Activated B cell treated with CpG ODN at 0.5 μM for 24 hours (primary cell): ENCODE data around the gene SLC9B1. TPM values are rescaled to one million over a fixed set of nuclear protein-coding genes. Genes with fewer than 3 reads are reported as not detected.
"Not testable (repeated sequence)": the region's sequence is repeated elsewhere in the genome, so short reads cannot be mapped to it uniquely, and the experiment has no call there.

Experiments
- ATAC-seq: fragments of 200-7000 bp; cut with Tn5 transposase; one replicate; pipeline ENCODE4 v1.10.0; 2021; ENCODE audit warnings: low read depth, mild to moderate bottlenecking, moderate library complexity
- CTCF ChIA-PET: fragments of 350-600 bp; sonication (Branson Sonifier 250); formaldehyde crosslinking; loops from one replicate; lab custom pipeline; 2021; ENCODE audit warnings: antibody characterized with exemption; lab: Charles Lee
- POLR2A ChIA-PET: fragments of 350-600 bp; sonication (Branson Sonifier 250); formaldehyde crosslinking; loops from one replicate; lab custom pipeline; 2021; ENCODE audit warnings: antibody characterized with exemption; lab: Charles Lee
- DNase-seq: peaks from one replicate; pipeline ENCODE4 v3.0.0; 2022
- H3K27ac Mint-ChIP-seq: one replicate; pipeline ENCODE4 v1.8.0; 2020; ENCODE audit warnings: mixed read lengths
- H3K27me3 Mint-ChIP-seq: one replicate; pipeline ENCODE4 v1.8.0; 2021; ENCODE audit warnings: mixed read lengths
- H3K36me3 Mint-ChIP-seq: one replicate; pipeline ENCODE4 v1.8.0; 2021; ENCODE audit warnings: low read depth, mixed read lengths
- H3K4me1 Mint-ChIP-seq: one replicate; pipeline ENCODE4 v1.8.0; 2021; ENCODE audit warnings: mixed read lengths
- H3K4me3 Mint-ChIP-seq: one replicate; pipeline ENCODE4 v1.8.0; 2020; ENCODE audit warnings: mild to moderate bottlenecking, mixed read lengths
- H3K9me3 Mint-ChIP-seq: one replicate; pipeline ENCODE4 v1.8.0; 2020; ENCODE audit warnings: mixed read lengths
- intact Hi-C: fragments of 100-400 bp; cut with micrococcal nuclease; formaldehyde crosslinking; loops from one replicate; pipeline ENCODE4 v1.15.1; 2024
- total RNA-seq: library from RNA; stranded (reverse); gene quantifications from 2 replicates; pipeline ENCODE4 v1.2.3, GENCODE V29; 2022
- TF ChIP-seq, protein P1 (sequence below): fragments of 200-600 bp; IDR thresholded peaks from one replicate; pipeline ENCODE4 v1.8.0; 2022; ENCODE audit warnings: antibody characterized with exemption, mild to moderate bottlenecking

SLC9B1 gene
- total RNA-seq, 1 donor from 2014 or later: 2.5 TPM

DNA sequence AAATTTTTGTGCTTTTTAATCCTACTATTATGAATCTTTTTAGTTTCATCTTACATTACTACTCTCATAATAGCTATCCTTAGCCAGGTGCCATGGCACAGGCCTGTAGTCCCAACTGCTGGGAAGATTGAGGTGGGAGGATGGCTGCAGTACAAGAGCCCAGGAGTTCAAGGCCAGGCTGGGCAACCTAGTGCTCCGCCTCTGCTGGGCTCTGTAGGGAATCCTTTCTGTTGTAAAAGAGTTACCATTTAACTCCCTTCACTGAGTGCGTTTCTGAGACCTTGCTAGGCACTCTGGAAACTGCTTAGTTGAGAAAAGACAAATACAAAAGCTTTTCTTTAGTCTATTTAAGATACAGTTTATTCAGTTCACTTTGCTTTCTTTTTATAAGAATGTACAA lies 130.9 kb downstream of the SLC9B1 start:
- CTCF ChIA-PET, H3K27me3 Mint-ChIP-seq, DNase-seq, H3K27ac Mint-ChIP-seq, intact Hi-C loops, H3K36me3 Mint-ChIP-seq, H3K4me1 Mint-ChIP-seq, ATAC-seq, H3K9me3 Mint-ChIP-seq, POLR2A ChIA-PET, H3K4me3 Mint-ChIP-seq: not testable (repeated sequence)

DNA sequence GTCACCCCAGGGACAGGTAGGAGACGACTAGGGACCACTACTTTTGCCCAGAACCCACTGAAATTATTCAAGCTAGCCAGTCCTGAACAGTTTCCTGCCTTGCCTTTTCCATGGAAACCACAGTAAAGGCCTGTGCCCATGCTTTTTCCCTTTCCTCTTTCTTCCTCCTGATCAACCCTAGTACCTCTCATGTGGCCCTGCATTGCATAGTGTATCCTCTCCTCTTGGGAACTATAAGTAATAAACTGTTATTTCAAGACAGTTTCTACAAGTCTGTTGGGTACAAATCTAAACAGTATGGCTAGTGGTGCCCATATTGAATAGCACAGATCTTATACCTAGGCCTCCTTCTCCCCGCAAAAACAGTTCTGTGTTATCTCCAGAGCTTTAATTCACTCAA lies 136.2 kb downstream of the SLC9B1 start:
- ChIA-PET CTCF (no interaction called here), POLR2A (no interaction called here)
- Mint-ChIP-seq H3K4me3 (no peak overlapping the region), H3K9me3 (no peaks in the 10 kb centered on the region), H3K27ac (no peak overlapping the region), H3K36me3 (peaks cover 17% of the 10 kb centered on the region), H3K27me3 (no peaks in the 10 kb centered on the region), H3K4me1 (no peaks in the 10 kb centered on the region)
- ATAC-seq (no peak), DNase-seq (no peak)
- intact Hi-C loops: no loop called here
- TF ChIP-seq, protein P1, sequence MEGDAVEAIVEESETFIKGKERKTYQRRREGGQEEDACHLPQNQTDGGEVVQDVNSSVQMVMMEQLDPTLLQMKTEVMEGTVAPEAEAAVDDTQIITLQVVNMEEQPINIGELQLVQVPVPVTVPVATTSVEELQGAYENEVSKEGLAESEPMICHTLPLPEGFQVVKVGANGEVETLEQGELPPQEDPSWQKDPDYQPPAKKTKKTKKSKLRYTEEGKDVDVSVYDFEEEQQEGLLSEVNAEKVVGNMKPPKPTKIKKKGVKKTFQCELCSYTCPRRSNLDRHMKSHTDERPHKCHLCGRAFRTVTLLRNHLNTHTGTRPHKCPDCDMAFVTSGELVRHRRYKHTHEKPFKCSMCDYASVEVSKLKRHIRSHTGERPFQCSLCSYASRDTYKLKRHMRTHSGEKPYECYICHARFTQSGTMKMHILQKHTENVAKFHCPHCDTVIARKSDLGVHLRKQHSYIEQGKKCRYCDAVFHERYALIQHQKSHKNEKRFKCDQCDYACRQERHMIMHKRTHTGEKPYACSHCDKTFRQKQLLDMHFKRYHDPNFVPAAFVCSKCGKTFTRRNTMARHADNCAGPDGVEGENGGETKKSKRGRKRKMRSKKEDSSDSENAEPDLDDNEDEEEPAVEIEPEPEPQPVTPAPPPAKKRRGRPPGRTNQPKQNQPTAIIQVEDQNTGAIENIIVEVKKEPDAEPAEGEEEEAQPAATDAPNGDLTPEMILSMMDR: no peak

DNA sequence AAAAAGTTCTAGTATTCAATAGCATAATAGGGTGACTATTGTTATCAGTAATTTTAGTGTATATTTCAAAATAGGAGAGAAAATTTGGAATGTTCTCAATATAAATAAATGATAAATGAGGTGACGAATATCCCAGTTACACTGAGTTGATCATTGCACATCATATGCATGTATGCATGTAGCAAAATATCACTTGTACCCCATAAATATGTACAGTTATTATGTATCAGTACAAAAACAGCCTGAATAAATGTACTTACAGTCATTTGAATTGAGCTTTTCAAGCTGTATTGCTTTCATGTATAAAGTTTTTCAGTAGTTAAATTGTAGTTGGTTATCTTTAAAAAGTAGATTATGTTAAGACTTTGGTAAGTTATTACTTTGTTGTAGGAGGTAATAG lies 138.2 kb downstream of the SLC9B1 start:
- intact Hi-C loops: no loop called here
- DNase-seq (no peak), ATAC-seq (no peak)
- POLR2A ChIA-PET: interaction anchor here (0.6 to 0.7 kb wide), 2 partner anchors 121 to 274 kb away, joined by 3 to 5 read pairs; no protein-coding TSS in a partner anchor
- CTCF ChIA-PET: no interaction called here
- H3K27ac Mint-ChIP-seq: no peak overlapping the region
- no peaks in the 10 kb centered on the region for H3K4me1 Mint-ChIP-seq
- peaks cover 28% of the 10 kb centered on the region for H3K36me3 Mint-ChIP-seq
- TF ChIP-seq, protein P1: no peak
- H3K27me3 Mint-ChIP-seq: no peaks in the 10 kb centered on the region
- H3K9me3 Mint-ChIP-seq: no peaks in the 10 kb centered on the region
- no peak overlapping the region for H3K4me3 Mint-ChIP-seq

DNA sequence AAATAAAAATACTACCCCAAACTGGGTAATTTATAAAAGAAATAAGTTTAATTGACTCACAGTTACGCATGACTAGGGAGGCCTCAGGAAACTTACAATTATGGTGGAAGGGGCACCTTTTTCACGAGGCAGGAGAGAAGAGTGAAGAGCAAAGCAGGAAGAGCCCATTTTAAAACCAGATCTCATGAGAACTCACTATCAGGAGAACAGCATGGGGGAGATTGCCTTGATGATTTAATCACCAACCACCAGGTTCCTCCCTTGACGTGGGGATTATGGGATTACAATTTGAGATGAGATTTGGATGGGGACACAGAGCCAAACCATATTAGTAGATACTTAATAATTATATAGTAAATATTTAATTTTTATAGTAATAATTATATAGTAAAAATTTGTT lies 140.6 kb downstream of the SLC9B1 start:
- Mint-ChIP-seq H3K27me3 (no peaks in the 10 kb centered on the region), H3K4me3 (no peak overlapping the region), H3K4me1 (peaks cover 5% of the 10 kb centered on the region), H3K9me3 (no peaks in the 10 kb centered on the region), H3K36me3 (peaks cover 41% of the 10 kb centered on the region), H3K27ac (no peak overlapping the region)
- intact Hi-C loops: no loop called here
- POLR2A ChIA-PET: no interaction called here
- CTCF ChIA-PET: no interaction called here
- ATAC-seq (no peak), DNase-seq (no peak)
- TF ChIP-seq, protein P1: no peak

DNA sequence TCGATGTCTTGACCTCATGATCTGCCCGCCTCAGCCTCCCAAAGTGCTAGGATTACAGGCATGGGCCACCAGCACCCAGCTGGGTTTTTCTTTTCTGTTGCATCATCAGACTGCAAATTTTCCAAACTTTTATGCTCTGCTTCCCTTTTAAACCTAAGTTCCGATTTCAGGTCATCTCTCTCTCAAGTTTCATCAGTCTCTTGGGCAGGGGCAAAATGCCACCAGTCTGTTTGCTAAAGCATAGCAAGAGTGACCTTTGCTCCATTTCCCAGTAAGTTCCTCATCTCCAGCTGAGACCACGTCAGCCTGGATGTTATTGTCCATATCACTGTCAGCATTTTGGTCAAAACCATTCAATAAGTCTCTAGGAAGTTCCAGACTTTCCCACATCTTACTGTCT lies 141.2 kb downstream of the SLC9B1 start:
- intact Hi-C loops, H3K4me3 Mint-ChIP-seq, ATAC-seq, H3K9me3 Mint-ChIP-seq, CTCF ChIA-PET, DNase-seq, H3K27me3 Mint-ChIP-seq, H3K27ac Mint-ChIP-seq, POLR2A ChIA-PET: not testable (repeated sequence)
- Mint-ChIP-seq H3K36me3 (peaks cover 43% of the 10 kb centered on the region), H3K4me1 (peaks cover 11% of the 10 kb centered on the region)

DNA sequence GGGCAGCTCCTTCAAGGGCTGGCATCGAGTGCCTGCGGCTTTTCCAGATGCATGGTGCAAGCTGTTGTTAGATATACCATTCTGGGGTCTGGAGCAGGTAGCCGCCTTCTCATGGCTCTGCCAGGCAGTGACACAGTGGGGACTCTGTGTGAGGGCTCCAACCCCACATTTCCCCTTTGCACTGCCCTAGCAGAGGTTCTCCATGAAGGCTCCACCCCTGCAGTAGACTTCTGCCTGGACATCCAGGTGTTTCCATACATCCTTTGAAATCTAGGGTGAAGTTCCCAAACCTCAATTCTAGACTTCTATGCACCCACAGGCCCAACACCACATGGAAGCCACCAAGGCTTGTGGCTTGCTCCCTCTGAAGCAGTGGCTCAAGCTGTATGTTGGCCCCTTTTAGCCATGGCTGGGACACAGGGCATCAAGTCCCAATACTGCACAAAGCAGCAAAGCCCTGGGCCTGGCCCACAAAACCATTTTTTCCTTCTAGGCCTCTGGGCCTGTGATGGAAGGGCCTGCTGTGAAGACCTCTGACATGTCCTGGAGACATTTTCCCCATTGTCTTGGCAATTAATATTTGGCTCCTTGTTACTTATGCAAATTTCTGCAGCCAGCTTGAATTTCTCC lies 141.9 kb downstream of the SLC9B1 start:
- ATAC-seq, POLR2A ChIA-PET, H3K27ac Mint-ChIP-seq, H3K9me3 Mint-ChIP-seq, H3K27me3 Mint-ChIP-seq, CTCF ChIA-PET, H3K4me3 Mint-ChIP-seq, intact Hi-C loops, DNase-seq: not testable (repeated sequence)
- H3K36me3 Mint-ChIP-seq: peaks cover 45% of the 10 kb centered on the region
- peaks cover 18% of the 10 kb centered on the region for H3K4me1 Mint-ChIP-seq
